ENCODE results near the gene OTUD1.

OTUD1 gene

GRCh38 chr10:23421397-23421796 is 17.5 kb upstream of the OTUD1 start:
- in situ Hi-C loops (cut with HindIII; ENCODE audit: low sequenced_read_pairs): no loop called here

DNA sequence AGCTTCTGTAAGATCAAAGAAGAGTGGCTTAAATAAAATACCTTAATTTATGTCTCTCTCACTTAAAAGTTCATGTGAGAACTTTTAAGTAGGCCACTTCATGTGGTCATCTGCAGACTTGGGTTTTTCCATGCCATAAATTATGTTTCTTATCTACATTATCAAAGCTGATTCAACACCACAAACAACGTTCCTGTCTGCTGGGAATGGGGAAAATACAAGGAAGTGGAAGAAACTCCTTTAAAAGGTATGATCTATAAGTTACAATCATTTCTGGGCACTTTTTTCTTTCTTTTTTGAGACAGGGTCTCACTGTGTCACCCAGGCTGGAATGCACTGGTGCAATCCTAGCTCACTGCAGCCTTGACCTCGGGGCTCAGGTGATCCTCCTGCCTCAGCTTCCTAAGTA is 16.9 kb upstream of the OTUD1 start:
- in situ Hi-C loops (cut with HindIII; ENCODE audit: low sequenced_read_pairs): no loop called here

DNA sequence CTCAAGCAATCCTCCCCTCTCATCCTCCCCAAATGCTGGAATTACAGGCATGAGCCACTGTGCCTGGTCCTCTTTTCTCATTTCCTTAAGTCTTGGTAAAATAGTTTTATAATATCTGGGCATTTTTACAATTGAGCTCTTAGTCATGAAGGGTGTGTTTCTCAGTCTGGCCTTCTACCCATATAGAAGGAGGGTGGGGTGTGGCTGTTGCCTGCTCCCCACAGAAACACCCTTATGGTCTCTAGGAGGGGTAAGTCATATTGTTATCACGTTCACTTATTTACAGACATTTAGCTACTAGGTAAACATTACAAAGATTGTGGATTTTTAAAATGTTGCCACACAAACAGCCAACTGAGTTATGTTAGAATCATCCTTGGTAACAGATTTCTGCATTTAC is 6.7 kb upstream of the OTUD1 start:
- in situ Hi-C loops (cut with HindIII; ENCODE audit: low sequenced_read_pairs): no loop called here

GRCh38 chr10:23432639-23433038 is 6.2 kb upstream of the OTUD1 start:
- in situ Hi-C loops (cut with HindIII; ENCODE audit: low sequenced_read_pairs): no loop called here

DNA sequence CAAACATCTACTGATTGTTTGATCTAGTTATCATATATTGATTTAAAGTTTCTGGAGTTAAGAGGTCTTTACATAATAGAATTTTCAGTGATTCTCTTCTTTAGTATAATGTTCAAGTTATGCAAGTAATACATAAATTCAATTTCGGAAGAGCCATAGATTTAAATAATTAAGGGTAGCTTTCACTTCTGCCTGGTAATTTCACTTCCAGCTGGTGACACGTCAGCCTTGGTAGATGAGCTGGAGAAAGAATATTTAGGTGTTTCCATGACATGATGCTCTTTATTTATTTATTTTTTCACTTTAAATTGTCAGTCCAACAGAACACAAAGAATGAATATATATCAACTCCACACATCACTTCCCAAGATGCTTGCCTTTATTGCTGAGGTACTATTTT is 5.2 kb upstream of the OTUD1 start:
- in situ Hi-C loops (cut with HindIII; ENCODE audit: low sequenced_read_pairs): no loop called here

DNA sequence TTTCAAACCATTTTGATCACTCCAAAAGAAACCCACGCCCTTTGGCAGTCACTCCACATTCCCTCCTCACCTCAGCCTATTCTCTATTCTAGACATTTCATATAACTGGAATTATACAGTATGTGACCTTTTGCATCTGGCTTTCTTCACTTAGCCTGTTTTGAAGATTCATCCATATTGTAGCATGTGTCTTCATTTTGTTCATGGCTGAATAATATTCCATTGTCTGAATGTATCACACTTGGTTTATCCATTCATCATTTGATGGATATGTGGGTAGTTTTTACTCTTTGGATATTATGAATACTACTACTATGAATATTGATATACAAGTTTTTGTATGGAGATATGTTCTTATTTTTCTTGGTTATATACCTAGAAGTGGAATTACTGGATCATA is 3.5 kb upstream of the OTUD1 start:
- in situ Hi-C loops (cut with HindIII; ENCODE audit: low sequenced_read_pairs): no loop called here

- in situ Hi-C loops (cut with HindIII; ENCODE audit: low sequenced_read_pairs): no loop called here
Observed at GRCh38 chr10:23436983-23437382, 1.9 kb upstream of the OTUD1 start.

GRCh38 chr10:23437963-23438546 is 820 bp upstream of the OTUD1 start:
- in situ Hi-C loops (cut with HindIII; ENCODE audit: low sequenced_read_pairs): no loop called here

GRCh38 chr10:23439452-23439960 is 631 bp downstream of the OTUD1 start:
- in situ Hi-C loops (cut with HindIII; ENCODE audit: low sequenced_read_pairs): no loop called here

- in situ Hi-C loops (cut with HindIII; ENCODE audit: low sequenced_read_pairs): no loop called here
Observed at GRCh38 chr10:23439961-23440889, 1.4 kb downstream of the OTUD1 start.

DNA sequence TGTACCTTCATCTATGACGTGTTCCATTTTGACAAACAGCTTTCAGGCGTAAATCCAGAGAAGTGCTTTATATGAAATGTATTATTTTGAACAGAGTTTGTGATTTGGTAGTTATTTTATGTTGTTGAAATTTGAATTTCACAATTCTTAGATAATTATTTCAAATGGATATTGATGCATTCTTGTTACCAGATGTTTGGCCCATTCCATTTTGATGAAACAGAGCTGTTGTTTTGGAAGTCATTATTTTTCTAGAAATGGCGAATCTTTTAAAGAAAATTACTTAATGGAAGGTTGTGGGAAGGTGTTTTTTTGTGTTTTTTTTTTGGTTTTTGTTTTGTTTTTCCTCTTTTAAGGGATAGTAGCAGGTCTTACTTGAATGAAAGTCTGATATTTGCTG is 2.4 kb downstream of the OTUD1 start:
- in situ Hi-C loops (cut with HindIII; ENCODE audit: low sequenced_read_pairs): no loop called here

- in situ Hi-C loops (cut with HindIII; ENCODE audit: low sequenced_read_pairs): no loop called here
Observed at GRCh38 chr10:23442936-23443335, 4.1 kb downstream of the OTUD1 start.

DNA sequence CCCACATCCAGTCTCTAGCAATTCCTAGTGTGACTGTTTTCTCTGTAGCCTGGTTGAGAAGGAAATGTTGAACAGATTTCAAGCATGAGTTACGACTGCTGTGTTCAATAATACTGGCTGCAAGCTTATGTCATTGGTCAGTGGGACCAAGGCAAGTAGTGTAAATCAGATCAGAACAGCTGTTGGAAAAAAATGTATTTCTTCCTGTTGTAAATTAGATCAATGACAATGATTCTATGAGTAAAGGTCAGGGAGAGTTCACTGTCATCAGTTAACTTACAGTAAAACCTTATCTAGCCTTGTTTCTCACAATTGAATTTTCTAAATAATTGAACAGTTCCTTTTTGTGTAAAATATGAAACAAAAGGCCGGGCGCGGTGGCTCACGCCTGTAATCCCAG is 6.7 kb downstream of the OTUD1 start:
- in situ Hi-C loops (cut with HindIII; ENCODE audit: low sequenced_read_pairs): no loop called here

- in situ Hi-C loops (cut with HindIII; ENCODE audit: low sequenced_read_pairs): no loop called here
Observed at GRCh38 chr10:23448323-23448722, 9.4 kb downstream of the OTUD1 start.

- in situ Hi-C loops (cut with HindIII; ENCODE audit: low sequenced_read_pairs): no loop called here
Observed at GRCh38 chr10:23448802-23449570, 10.1 kb downstream of the OTUD1 start.

DNA sequence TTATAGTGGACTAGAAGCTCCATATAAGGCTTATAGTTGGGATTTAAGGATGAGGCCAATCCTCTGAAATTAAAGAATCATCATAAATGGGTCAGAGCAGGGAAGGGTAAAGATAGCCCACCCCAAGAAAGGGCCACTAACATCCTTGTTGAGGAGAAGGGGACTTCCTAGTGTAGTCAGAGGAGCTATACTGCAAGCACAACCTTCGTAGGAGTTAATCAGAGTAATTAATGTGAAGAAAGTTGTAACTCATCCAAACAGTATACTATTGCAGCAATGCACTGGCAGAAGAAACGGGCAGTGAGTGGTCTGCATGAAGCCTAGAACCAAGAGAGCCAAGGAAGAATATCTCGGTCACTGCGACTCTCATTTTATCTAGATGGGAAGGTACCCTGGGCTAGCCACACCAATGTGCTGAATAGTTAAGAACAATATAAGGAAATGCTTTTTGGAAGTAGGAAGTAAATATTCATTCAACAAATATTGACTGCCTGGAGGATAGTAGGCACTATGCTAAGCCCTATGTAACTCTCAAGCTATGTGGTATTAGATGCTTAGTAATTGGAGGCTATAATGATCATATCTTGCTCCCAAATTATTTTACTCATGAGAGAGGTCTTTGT is 13.3 kb downstream of the OTUD1 start:
- in situ Hi-C loops (cut with HindIII; ENCODE audit: low sequenced_read_pairs): no loop called here

DNA sequence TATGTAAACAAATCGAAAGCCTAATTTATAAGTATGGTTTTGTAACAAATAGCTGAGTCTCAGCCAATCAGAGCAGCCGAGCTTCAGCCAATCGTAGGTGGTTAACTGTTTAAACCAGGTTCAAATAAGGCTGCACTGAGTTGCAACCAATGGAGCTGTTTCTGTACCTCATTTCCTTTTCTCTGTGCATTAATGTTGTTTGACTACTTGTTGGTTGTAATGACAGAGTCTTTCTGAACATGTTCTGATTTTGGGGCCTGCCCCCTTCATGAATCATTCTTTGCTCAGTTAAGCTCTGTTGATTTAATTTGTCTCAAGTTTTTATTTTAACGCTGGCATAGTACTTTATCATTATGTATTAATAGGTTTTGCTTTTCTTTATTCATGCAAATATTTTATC is 14.6 kb downstream of the OTUD1 start:
- in situ Hi-C loops (cut with HindIII; ENCODE audit: low sequenced_read_pairs): no loop called here

- in situ Hi-C loops (cut with HindIII; ENCODE audit: low sequenced_read_pairs): no loop called here
Observed at GRCh38 chr10:23457632-23458417, 18.9 kb downstream of the OTUD1 start.

GRCh38 chr10:23459308-23459939 is 20.5 kb downstream of the OTUD1 start:
- in situ Hi-C loops (cut with HindIII; ENCODE audit: low sequenced_read_pairs): no loop called here

DNA sequence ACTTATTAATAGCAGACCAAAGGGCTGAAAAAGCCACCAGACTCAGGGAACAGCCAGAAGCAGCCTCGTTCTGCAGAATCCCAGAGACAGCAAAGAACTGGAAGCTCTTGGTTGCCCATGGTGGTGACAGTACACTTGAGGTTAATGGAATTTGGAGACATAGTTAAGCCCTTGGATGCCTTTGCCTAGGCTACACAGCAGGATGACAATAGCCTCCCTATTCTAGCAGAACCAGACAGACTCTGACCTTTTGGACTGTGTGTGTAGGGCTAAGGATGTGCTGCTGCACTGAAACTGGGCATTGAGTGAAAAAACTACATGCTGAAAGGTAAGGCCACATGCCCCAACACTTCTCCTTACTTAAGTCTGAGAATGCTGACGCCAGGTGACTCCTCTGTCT is 22.7 kb downstream of the OTUD1 start:
- in situ Hi-C loops (cut with HindIII; ENCODE audit: low sequenced_read_pairs): no loop called here
